DND-41 (cell line): Measurements from ENCODE around the gene SCYGR1.

ENCODE experiments used
- ATAC-seq: fragments of 200-7000 bp; cut with Tn5 transposase; 3 replicates; pipeline ENCODE4 v1.9.1; 2021; ENCODE audit warnings: low read depth; ENCODE audit not compliant: insufficient read depth
- DNase-seq: peaks from one replicate; pipeline ENCODE4 v3.0.0-alpha.2; 2020
- H2AFZ ChIP-seq: 2 replicates; pipeline ENCODE4 v1.6.0; 2012; ENCODE audit warnings: low read depth, low read length
- H3K27ac ChIP-seq: 2 replicates; pipeline ENCODE4 v1.5.1; 2012; ENCODE audit warnings: low read length, inconsistent platforms
- H3K27me3 ChIP-seq: fragments of 200-600 bp; sonication (generic); 2 replicates; pipeline ENCODE4 v1.6.0; 2012; ENCODE audit warnings: low read length, mild to moderate bottlenecking, inconsistent platforms; ENCODE audit not compliant: insufficient read depth, poor library complexity
- H3K36me3 ChIP-seq: 2 replicates; pipeline ENCODE4 v1.5.1; 2012; ENCODE audit warnings: low read length, inconsistent platforms; ENCODE audit not compliant: insufficient read depth
- H3K4me1 ChIP-seq: 2 replicates; pipeline ENCODE4 v1.5.1; 2012; ENCODE audit warnings: mild to moderate bottlenecking, low read length; ENCODE audit not compliant: insufficient read depth
- H3K4me2 ChIP-seq: 2 replicates; pipeline ENCODE4 v1.6.0; 2012; ENCODE audit warnings: mild to moderate bottlenecking, moderate library complexity, low read length, inconsistent platforms; ENCODE audit not compliant: insufficient read depth
- H3K4me3 ChIP-seq, 2 experiments: fragments of 200-600 bp in 1 of 2; shearing (Covaris generic) in 1 of 2; 2 replicates each; pipeline ENCODE4 v1.5.1; 2012 to 2016; ENCODE audit warnings: inconsistent platforms in 2 of 2, low read length in 2 of 2, mild to moderate bottlenecking in 2 of 2, low read depth in 1 of 2, moderate library complexity in 1 of 2
- H3K79me2 ChIP-seq: 2 replicates; pipeline ENCODE4 v1.6.0; 2012; ENCODE audit warnings: low read length, inconsistent platforms; ENCODE audit not compliant: insufficient read depth
- H3K9ac ChIP-seq: 2 replicates; pipeline ENCODE4 v1.6.0; 2012; ENCODE audit warnings: low read depth, mild to moderate bottlenecking, inconsistent platforms, low read length, moderate library complexity
- H3K9me3 ChIP-seq: 2 replicates; pipeline ENCODE4 v1.5.1; 2012; ENCODE audit warnings: low read length, moderate library complexity, mild to moderate bottlenecking, inconsistent platforms; ENCODE audit not compliant: insufficient read depth, severe bottlenecking
- H4K20me1 ChIP-seq: 2 replicates; pipeline ENCODE4 v1.6.0; 2012; ENCODE audit warnings: low read length; ENCODE audit not compliant: insufficient read depth
- EZH2 ChIP-seq: IDR thresholded peaks from 3 replicates; pipeline ENCODE4 v1.6.1; 2012; ENCODE audit warnings: borderline replicate concordance, low read depth, mild to moderate bottlenecking, moderate library complexity, low read length, inconsistent platforms; ENCODE audit not compliant: severe bottlenecking
- TF ChIP-seq, protein P1 (sequence below): IDR thresholded peaks from 2 replicates; pipeline ENCODE4 v1.5.1; 2012; ENCODE audit warnings: borderline replicate concordance, low read length, moderate library complexity, mild to moderate bottlenecking; ENCODE audit not compliant: poor library complexity, severe bottlenecking; ENCODE audit errors: extremely low read depth

SCYGR1 gene

GRCh38 chr2:227348324-227348723 is 39.4 kb downstream of the SCYGR1 start:
- Histone ChIP-seq H3K4me1 (no peaks in the 10 kb centered on the region), H3K79me2 (no peaks in the 10 kb centered on the region), H4K20me1 (no peaks in the 10 kb centered on the region), H3K9ac (no peak overlapping the region), H3K27me3 (no peaks in the 10 kb centered on the region), H3K4me3 (no peak overlapping the region), H3K36me3 (peaks cover 32% of the 10 kb centered on the region; the same call in 1 of the 2 replicates), H3K4me2 (no peak overlapping the region), H3K27ac (no peak overlapping the region), H2AFZ (no peak overlapping the region), H3K9me3 (no peaks in the 10 kb centered on the region)
- TF ChIP-seq EZH2 = no peak
- TF ChIP-seq, protein P1, sequence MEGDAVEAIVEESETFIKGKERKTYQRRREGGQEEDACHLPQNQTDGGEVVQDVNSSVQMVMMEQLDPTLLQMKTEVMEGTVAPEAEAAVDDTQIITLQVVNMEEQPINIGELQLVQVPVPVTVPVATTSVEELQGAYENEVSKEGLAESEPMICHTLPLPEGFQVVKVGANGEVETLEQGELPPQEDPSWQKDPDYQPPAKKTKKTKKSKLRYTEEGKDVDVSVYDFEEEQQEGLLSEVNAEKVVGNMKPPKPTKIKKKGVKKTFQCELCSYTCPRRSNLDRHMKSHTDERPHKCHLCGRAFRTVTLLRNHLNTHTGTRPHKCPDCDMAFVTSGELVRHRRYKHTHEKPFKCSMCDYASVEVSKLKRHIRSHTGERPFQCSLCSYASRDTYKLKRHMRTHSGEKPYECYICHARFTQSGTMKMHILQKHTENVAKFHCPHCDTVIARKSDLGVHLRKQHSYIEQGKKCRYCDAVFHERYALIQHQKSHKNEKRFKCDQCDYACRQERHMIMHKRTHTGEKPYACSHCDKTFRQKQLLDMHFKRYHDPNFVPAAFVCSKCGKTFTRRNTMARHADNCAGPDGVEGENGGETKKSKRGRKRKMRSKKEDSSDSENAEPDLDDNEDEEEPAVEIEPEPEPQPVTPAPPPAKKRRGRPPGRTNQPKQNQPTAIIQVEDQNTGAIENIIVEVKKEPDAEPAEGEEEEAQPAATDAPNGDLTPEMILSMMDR = no peak
- no peak for DNase-seq
- no peak for ATAC-seq

DNA sequence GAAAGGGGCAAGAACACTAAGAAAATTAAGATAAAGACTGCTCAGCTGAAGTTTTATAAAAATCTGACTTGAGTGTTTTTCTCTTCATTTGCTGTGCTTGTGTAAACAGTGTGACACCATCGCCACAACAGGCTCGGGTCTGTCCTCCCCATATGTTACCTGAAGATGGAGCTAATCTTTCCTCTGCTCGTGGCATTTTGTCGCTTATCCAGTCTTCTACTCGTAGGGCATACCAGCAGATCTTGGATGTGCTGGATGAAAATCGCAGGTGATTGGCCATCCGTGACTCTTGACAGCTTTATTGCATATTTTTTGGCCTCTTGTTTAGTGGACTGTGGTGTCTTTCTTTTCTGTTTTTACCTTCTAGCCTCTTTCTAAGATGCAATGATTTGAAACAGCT is 40.6 kb downstream of the SCYGR1 start:
- DNase-seq = no peak
- Histone ChIP-seq H3K27ac (no peak overlapping the region), H4K20me1 (no peaks in the 10 kb centered on the region), H3K79me2 (no peaks in the 10 kb centered on the region), H3K27me3 (no peaks in the 10 kb centered on the region), H3K9ac (no peak overlapping the region), H3K4me2 (no peak overlapping the region), H3K36me3 (peaks cover 39% of the 10 kb centered on the region), H3K9me3 (no peaks in the 10 kb centered on the region), H3K4me1 (no peaks in the 10 kb centered on the region), H3K4me3 (no peak overlapping the region), H2AFZ (no peak overlapping the region)
- no peak for ATAC-seq
- TF ChIP-seq EZH2 = no peak
- TF ChIP-seq, protein P1 = no peak

GRCh38 chr2:227344231-227344630 is 43.5 kb downstream of the SCYGR1 start:
- H3K36me3 ChIP-seq = peaks cover 45% of the 10 kb centered on the region

More at GRCh38 chr2:227344231-227344630, 43.5 kb downstream of the SCYGR1 start:
- H3K4me1 ChIP-seq = no peaks in the 10 kb centered on the region
- H3K4me2 ChIP-seq = no peak overlapping the region
- no peaks in the 10 kb centered on the region for H4K20me1 ChIP-seq
- TF ChIP-seq EZH2 = no peak
- TF ChIP-seq, protein P1 = no peak
- ATAC-seq (no peak), DNase-seq (no peak)
- H3K27me3 ChIP-seq = no peaks in the 10 kb centered on the region
- no peak overlapping the region for H2AFZ ChIP-seq
- no peaks in the 10 kb centered on the region for H3K9me3 ChIP-seq
- H3K79me2 ChIP-seq = no peaks in the 10 kb centered on the region
- no peak overlapping the region for H3K9ac ChIP-seq
- no peak overlapping the region for H3K27ac ChIP-seq
- H3K4me3 ChIP-seq = no peak overlapping the region
